Measurements from ENCODE around the gene HAP1. TPM values are rescaled to one million over a fixed set of nuclear protein-coding genes. Genes with fewer than 3 reads are reported as not detected.

HAP1 gene
- total RNA-seq, 1 donor from 2014 or later, result 0.11 TPM

- Mint-ChIP-seq H3K27ac (no peak overlapping the region), H3K9me3 (no peaks in the 10 kb centered on the region), H3K4me1 (peaks cover 17% of the 10 kb centered on the region), H3K4me3 (no peak overlapping the region), H3K27me3 (no peaks in the 10 kb centered on the region), H3K36me3 (ENCODE audit: low read depth) (peaks cover 49% of the 10 kb centered on the region)
- TF ChIP-seq, protein P1, sequence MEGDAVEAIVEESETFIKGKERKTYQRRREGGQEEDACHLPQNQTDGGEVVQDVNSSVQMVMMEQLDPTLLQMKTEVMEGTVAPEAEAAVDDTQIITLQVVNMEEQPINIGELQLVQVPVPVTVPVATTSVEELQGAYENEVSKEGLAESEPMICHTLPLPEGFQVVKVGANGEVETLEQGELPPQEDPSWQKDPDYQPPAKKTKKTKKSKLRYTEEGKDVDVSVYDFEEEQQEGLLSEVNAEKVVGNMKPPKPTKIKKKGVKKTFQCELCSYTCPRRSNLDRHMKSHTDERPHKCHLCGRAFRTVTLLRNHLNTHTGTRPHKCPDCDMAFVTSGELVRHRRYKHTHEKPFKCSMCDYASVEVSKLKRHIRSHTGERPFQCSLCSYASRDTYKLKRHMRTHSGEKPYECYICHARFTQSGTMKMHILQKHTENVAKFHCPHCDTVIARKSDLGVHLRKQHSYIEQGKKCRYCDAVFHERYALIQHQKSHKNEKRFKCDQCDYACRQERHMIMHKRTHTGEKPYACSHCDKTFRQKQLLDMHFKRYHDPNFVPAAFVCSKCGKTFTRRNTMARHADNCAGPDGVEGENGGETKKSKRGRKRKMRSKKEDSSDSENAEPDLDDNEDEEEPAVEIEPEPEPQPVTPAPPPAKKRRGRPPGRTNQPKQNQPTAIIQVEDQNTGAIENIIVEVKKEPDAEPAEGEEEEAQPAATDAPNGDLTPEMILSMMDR (IDR thresholded peaks at IDR 0.05), result no peak
- CTCF ChIA-PET, result no interaction called here
- POLR2A ChIA-PET, result no interaction called here
- no peak for ATAC-seq (ENCODE audit: low read depth)
- intact Hi-C loops (cut with micrococcal nuclease), result no loop called here
- no peak for DNase-seq
Observed at GRCh38 chr17:41769346-41769862, 35.0 kb upstream of the HAP1 start.

DNA sequence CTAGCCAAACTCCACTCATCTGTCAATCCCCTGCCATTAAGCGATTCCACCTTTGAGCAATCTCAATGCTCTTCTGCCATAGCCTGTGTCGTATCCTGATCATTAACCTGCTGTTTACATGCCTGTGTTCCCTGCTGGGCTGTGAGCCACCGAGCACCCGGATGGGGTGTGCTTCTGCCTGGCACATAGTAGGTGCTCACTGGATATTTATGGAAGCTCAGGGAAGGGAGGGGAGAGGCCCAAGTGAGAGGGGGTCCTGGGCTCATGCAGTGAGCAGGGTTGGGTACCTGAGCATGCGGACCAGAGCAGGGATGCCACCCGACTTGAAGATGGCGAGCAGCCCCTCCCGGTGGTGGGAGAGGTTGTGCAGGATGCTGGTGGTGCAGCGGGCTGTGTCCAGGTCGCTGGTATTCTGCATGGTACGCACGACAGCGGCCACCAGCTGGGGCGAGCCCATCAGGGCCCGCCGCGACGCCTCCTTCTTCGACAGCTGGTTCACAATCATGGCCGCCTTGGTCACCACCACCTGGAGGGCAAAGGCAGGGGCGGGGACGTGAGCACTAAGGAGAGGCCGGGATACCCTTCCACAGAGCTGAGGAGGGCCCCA, 34.3 kb upstream of the HAP1 start:
- no peak for ATAC-seq (ENCODE audit: low read depth)
- no peak for DNase-seq
- intact Hi-C loops (cut with micrococcal nuclease), result no loop called here
- ChIA-PET CTCF (interaction anchor here (0.6 kb wide), 1 partner anchor 74 kb away, joined by 3 read pairs; no protein-coding TSS in a partner anchor), POLR2A (no interaction called here)
- Mint-ChIP-seq H3K36me3 (ENCODE audit: low read depth) (peaks cover 53% of the 10 kb centered on the region), H3K27ac (no peak overlapping the region), H3K27me3 (no peaks in the 10 kb centered on the region), H3K9me3 (no peaks in the 10 kb centered on the region), H3K4me3 (no peak overlapping the region), H3K4me1 (peaks cover 15% of the 10 kb centered on the region)
- TF ChIP-seq, protein P1 (IDR thresholded peaks at IDR 0.05), result no peak

GRCh38 chr17:41767324-41768042, 33.0 kb upstream of the HAP1 start:
- Mint-ChIP-seq H3K27ac (no peak overlapping the region), H3K27me3 (no peaks in the 10 kb centered on the region), H3K4me1 (peaks cover 13% of the 10 kb centered on the region), H3K4me3 (no peak overlapping the region), H3K9me3 (no peaks in the 10 kb centered on the region), H3K36me3 (ENCODE audit: low read depth) (peaks cover 65% of the 10 kb centered on the region)
- ATAC-seq (ENCODE audit: low read depth) (no peak), DNase-seq (no peak)
- ChIA-PET CTCF (no interaction called here), POLR2A (no interaction called here)
- intact Hi-C loops (cut with micrococcal nuclease), result no loop called here
- TF ChIP-seq, protein P1 (IDR thresholded peaks at IDR 0.05), result no peak

DNA sequence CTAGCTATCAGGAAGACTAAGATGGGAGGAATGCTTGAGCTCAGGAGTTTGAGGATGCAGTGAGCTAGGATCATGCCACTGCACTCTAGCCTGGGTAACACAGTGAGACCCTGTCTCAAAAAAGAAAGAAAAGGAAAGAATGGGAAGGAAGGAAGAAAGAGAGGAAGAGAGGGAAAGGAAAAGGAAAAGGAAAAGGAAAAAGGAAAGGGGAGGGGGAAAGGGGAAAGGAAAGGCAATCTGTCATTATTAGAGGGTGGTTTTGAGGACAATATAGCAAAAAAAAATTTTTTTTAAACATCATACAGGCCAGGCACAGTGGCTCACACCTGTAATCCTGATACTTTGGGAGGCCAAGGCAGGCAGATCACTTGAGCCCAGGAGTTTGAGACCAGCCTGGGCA, 31.7 kb upstream of the HAP1 start:
- DNase-seq (no peak), ATAC-seq (ENCODE audit: low read depth) (no peak)
- Mint-ChIP-seq H3K4me1 (peaks cover 13% of the 10 kb centered on the region), H3K27ac (no peak overlapping the region), H3K36me3 (ENCODE audit: low read depth) (peaks cover 72% of the 10 kb centered on the region), H3K27me3 (no peaks in the 10 kb centered on the region), H3K4me3 (no peak overlapping the region), H3K9me3 (no peaks in the 10 kb centered on the region)
- POLR2A ChIA-PET, result interaction anchor here (0.5 to 0.7 kb wide), 2 partner anchors 20 to 72 kb away, joined by 3 to 4 read pairs; no protein-coding TSS in a partner anchor
- TF ChIP-seq, protein P1 (IDR thresholded peaks at IDR 0.05), result no peak
- CTCF ChIA-PET, result no interaction called here
- intact Hi-C loops (cut with micrococcal nuclease), result no loop called here

DNA sequence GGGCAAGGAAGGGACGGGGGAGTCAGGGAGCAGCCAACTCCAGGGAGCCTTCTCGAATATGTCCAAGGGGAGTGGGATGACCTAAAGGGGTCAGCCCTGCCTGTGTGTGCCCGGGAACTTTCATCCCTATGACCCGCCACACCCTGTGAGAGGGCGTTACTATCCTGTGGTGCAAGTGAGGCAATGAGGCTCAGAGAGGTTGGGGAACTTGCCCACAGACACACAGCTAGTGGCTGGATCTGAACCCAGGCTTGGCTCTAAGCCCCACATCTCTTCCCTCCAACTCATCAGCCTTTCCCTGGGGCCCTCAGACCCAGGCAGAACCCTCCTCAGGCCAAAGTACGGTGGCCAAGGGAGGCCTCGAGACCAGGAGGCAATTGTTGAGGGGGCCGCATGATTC, 28.9 kb upstream of the HAP1 start:
- ATAC-seq (ENCODE audit: low read depth) (no peak), DNase-seq (no peak)
- Mint-ChIP-seq H3K27me3 (no peaks in the 10 kb centered on the region), H3K36me3 (ENCODE audit: low read depth) (peaks cover 67% of the 10 kb centered on the region), H3K4me1 (peaks cover 21% of the 10 kb centered on the region), H3K9me3 (no peaks in the 10 kb centered on the region), H3K27ac (no peak overlapping the region), H3K4me3 (no peak overlapping the region)
- POLR2A ChIA-PET, result interaction anchor here (0.8 kb wide), 1 partner anchor 21 kb away, joined by 3 read pairs; no protein-coding TSS in a partner anchor
- intact Hi-C loops (cut with micrococcal nuclease), result no loop called here
- CTCF ChIA-PET, result no interaction called here
- TF ChIP-seq, protein P1 (IDR thresholded peaks at IDR 0.05), result no peak
